HCT116 (cell line): ENCODE data around the gene CREBZF. TPM values are rescaled to one million over a fixed set of nuclear protein-coding genes. Genes with fewer than 3 reads are reported as not detected.

Experiments used
- ATAC-seq: fragments of 200-7000 bp; cut with Tn5 transposase; 2 replicates; pipeline ENCODE4 v1.9.1; 2020; ENCODE audit warnings: mild to moderate bottlenecking, moderate library complexity
- BruUV-seq: library from RNA; stranded (reverse); fragments of 400-500 nt; replicated peaks from 2 replicates; lab custom pipeline; 2021; lab: Mats Ljungman, UMichigan
- CTCF ChIA-PET: fragments of 300-600 bp; sonication (Branson Sonifier 250); formaldehyde crosslinking; loops from one replicate; lab custom pipeline; 2021; ENCODE audit warnings: antibody characterized with exemption; lab: Charles Lee
- POLR2A ChIA-PET: fragments of 300-600, 350-600 bp; sonication (Branson Sonifier 250); formaldehyde crosslinking; loops from one replicate; lab custom pipeline; 2021; ENCODE audit warnings: antibody characterized with exemption; lab: Charles Lee
- RAD21 ChIA-PET, 2 experiments: fragments of 300-600 bp; sonication (Branson Sonifier 250); formaldehyde crosslinking; loops; one replicate each; lab custom pipeline; 2023; ENCODE audit warnings: low total read pairs in 2 of 2; ENCODE audit not compliant: uncharacterized antibody in 2 of 2, unreplicated experiment in 2 of 2, low non-redundant PET in 1 of 2; lab: Charles Lee
- DNase-seq: peaks from one replicate; pipeline ENCODE4 v3.0.0-alpha.2; 2010; ENCODE audit warnings: low read depth, low spot score
- H2AFZ ChIP-seq: fragments of 200-600 bp; shearing (Covaris generic), sonication (generic); 2 replicates; pipeline ENCODE4 v1.6.1; 2017; ENCODE audit warnings: low read depth, mixed run types, mixed read lengths, antibody characterized with exemption, low read length; ENCODE audit not compliant: poor library complexity, severe bottlenecking
- H3K27ac ChIP-seq: 2 replicates; pipeline ENCODE4 v1.5.1; 2012; ENCODE audit warnings: low read depth, low read length
- H3K27me3 ChIP-seq: fragments of 200-600 bp; sonication (generic); 2 replicates; pipeline ENCODE4 v1.6.1; 2016; ENCODE audit warnings: mixed run types, low read length, mixed read lengths; ENCODE audit not compliant: insufficient read depth
- H3K36me3 ChIP-seq, 2 experiments: fragments of 200-500 bp in 1 of 2; fragments of 200-600 bp in 1 of 2; sonication (Bioruptor generic) in 1 of 2; sonication (generic) in 1 of 2; 2 replicates each; pipeline versions ENCODE4 v1.5.1 to v1.6.1; 2014 to 2016; ENCODE audit warnings: low read length in 2 of 2, inconsistent platforms in 1 of 2, mixed read lengths in 1 of 2, mixed run types in 1 of 2; ENCODE audit not compliant: insufficient read depth in 2 of 2, control insufficient read depth in 1 of 2
- H3K4me1 ChIP-seq, 2 experiments: fragments of 200-600 bp in 1 of 2; sonication (generic) in 1 of 2; 2 replicates each; pipeline versions ENCODE4 v1.5.1 to v1.6.1; 2012 to 2017; ENCODE audit warnings: low read length in 2 of 2, inconsistent platforms in 1 of 2, mild to moderate bottlenecking in 1 of 2, mixed read lengths in 1 of 2, mixed run types in 1 of 2, moderate library complexity in 1 of 2; ENCODE audit not compliant: insufficient read depth in 2 of 2, control insufficient read depth in 1 of 2
- H3K4me2 ChIP-seq: fragments of 200-600 bp; sonication (generic); 2 replicates; pipeline ENCODE4 v1.6.1; 2017; ENCODE audit warnings: mixed run types, low read length, mixed read lengths
- H3K4me3 ChIP-seq, 2 experiments: fragments of 200-600 bp in 1 of 2; sonication (generic) in 1 of 2; replicated peaks in 1 of 2; 2 replicates each; pipeline ENCODE4 v1.5.1; 2011 to 2016; ENCODE audit warnings: low read length in 2 of 2, control low read depth in 1 of 2, low read depth in 1 of 2, mild to moderate bottlenecking in 1 of 2, mixed read lengths in 1 of 2, mixed run types in 1 of 2
- H3K79me2 ChIP-seq: fragments of 200-600 bp; sonication (generic); 2 replicates; pipeline ENCODE4 v1.6.1; 2017; ENCODE audit warnings: mild to moderate bottlenecking, mixed run types, low read length, moderate library complexity, mixed read lengths; ENCODE audit not compliant: insufficient read depth
- H3K9ac ChIP-seq: fragments of 200-600 bp; sonication (generic); 2 replicates; pipeline ENCODE4 v1.6.1; 2016; ENCODE audit warnings: low read length, mixed read lengths
- H3K9me2 ChIP-seq: fragments of 200-600 bp; sonication (generic), shearing (Covaris generic); 2 replicates; pipeline ENCODE4 v1.6.1; 2017; ENCODE audit warnings: mixed run types, mild to moderate bottlenecking, moderate library complexity; ENCODE audit not compliant: insufficient read depth
- H3K9me3 ChIP-seq, 2 experiments: fragments of 200-500 bp in 1 of 2; fragments of 200-600 bp in 1 of 2; sonication (Bioruptor generic) in 1 of 2; sonication (generic) in 1 of 2; 2 replicates each; pipeline ENCODE4 v1.6.1; 2014 to 2017; ENCODE audit warnings: low read length in 2 of 2, mixed read lengths in 2 of 2, inconsistent platforms in 1 of 2, low read depth in 1 of 2, mild to moderate bottlenecking in 1 of 2, mixed run types in 1 of 2, moderate library complexity in 1 of 2; ENCODE audit not compliant: control insufficient read depth in 1 of 2, insufficient read depth in 1 of 2
- H4K20me1 ChIP-seq: fragments of 200-600 bp; sonication (generic), shearing (Covaris generic); 2 replicates; pipeline ENCODE4 v1.6.1; 2017; ENCODE audit warnings: mixed run types, mild to moderate bottlenecking, moderate library complexity; ENCODE audit not compliant: insufficient read depth
- ATF3 ChIP-seq: IDR thresholded peaks from 2 replicates; pipeline ENCODE4 v1.6.1; 2012
- CBX3 ChIP-seq: IDR thresholded peaks from 2 replicates; pipeline ENCODE4 v1.6.1; 2012; ENCODE audit warnings: low read depth
- CEBPB ChIP-seq: IDR thresholded peaks from 2 replicates; pipeline ENCODE4 v1.6.1; 2012; ENCODE audit warnings: low read depth
- CTCF ChIP-seq, 3 experiments: fragments of 200-600 bp in 1 of 3; sonication (generic) in 1 of 3; IDR thresholded peaks in 2 of 3; conservative IDR thresholded peaks in 1 of 3; 2 replicates each; pipeline ENCODE4 v1.5.1; 2012 to 2017; ENCODE audit warnings: low read depth in 2 of 3, low read length in 2 of 3, antibody characterized with exemption in 1 of 3, borderline replicate concordance in 1 of 3, control low read depth in 1 of 3, mild to moderate bottlenecking in 1 of 3, mixed read lengths in 1 of 3, mixed run types in 1 of 3, moderate library complexity in 1 of 3; ENCODE audit not compliant: insufficient read depth in 1 of 3
- EGR1 ChIP-seq: IDR thresholded peaks from 2 replicates; pipeline ENCODE4 v1.6.1; 2012; ENCODE audit warnings: low read depth
- ELF1 ChIP-seq: IDR thresholded peaks from 2 replicates; pipeline ENCODE4 v1.6.1; 2012; ENCODE audit warnings: low read depth, borderline replicate concordance
- EZH2 ChIP-seq: fragments of 200-600 bp; sonication (generic); IDR thresholded peaks from 2 replicates; pipeline ENCODE4 v1.6.1; 2017; ENCODE audit warnings: antibody characterized with exemption, mixed run types
- EZH2phosphoT487 ChIP-seq: fragments of 200-600 bp; IDR thresholded peaks from 2 replicates; pipeline ENCODE4 v1.6.1; 2018; ENCODE audit warnings: antibody characterized with exemption, borderline replicate concordance
- FOSL1 ChIP-seq: IDR thresholded peaks from 2 replicates; pipeline ENCODE4 v1.6.1; 2012; ENCODE audit warnings: low read depth
- JUND ChIP-seq: IDR thresholded peaks from 2 replicates; pipeline ENCODE4 v1.6.1; 2012
- MAX ChIP-seq: IDR thresholded peaks from 2 replicates; pipeline ENCODE4 v1.6.1; 2012
- POLR2A ChIP-seq: IDR thresholded peaks from 2 replicates; pipeline ENCODE4 v1.7.0; 2011; ENCODE audit warnings: borderline replicate concordance; ENCODE audit not compliant: insufficient read depth, insufficient read length; ENCODE audit errors: extremely low read depth
- POLR2AphosphoS5 ChIP-seq: IDR thresholded peaks from 2 replicates; pipeline ENCODE4 v1.6.1; 2011; ENCODE audit warnings: mild to moderate bottlenecking, low read depth, low read length, moderate library complexity
- RAD21 ChIP-seq: IDR thresholded peaks from 2 replicates; pipeline ENCODE4 v1.6.1; 2012; ENCODE audit warnings: low read depth, mild to moderate bottlenecking
- SIN3A ChIP-seq: IDR thresholded peaks from 2 replicates; pipeline ENCODE4 v1.6.1; 2012; ENCODE audit warnings: low read depth
- TCF7L2 ChIP-seq: IDR thresholded peaks from 2 replicates; pipeline ENCODE4 v1.7.0; 2011; ENCODE audit warnings: borderline replicate concordance, inconsistent platforms; ENCODE audit not compliant: insufficient read depth, insufficient read length; ENCODE audit errors: extremely low read depth
- ZBTB33 ChIP-seq: IDR thresholded peaks from 2 replicates; pipeline ENCODE4 v1.6.1; 2011; ENCODE audit warnings: mild to moderate bottlenecking, low read length, moderate library complexity; ENCODE audit not compliant: insufficient replicate concordance; ENCODE audit errors: extremely low read depth
- ZFX ChIP-seq: fragments of 450-650 bp; IDR thresholded peaks from 2 replicates; pipeline ENCODE4 v1.6.1; 2017
- ZNF274 ChIP-seq: fragments of 200-500 bp; sonication (Bioruptor generic); IDR thresholded peaks from 2 replicates; pipeline ENCODE4 v1.6.1; 2014; ENCODE audit warnings: mild to moderate bottlenecking, low read depth, low read length, inconsistent platforms
- intact Hi-C: fragments of 100-400 bp; cut with micrococcal nuclease; formaldehyde crosslinking; loops from 2 replicates; pipeline ENCODE4 v1.10.0; 2022
- total RNA-seq: library from RNA; stranded (reverse); gene quantifications from one replicate; pipeline ENCODE4 v1.2.1, GENCODE V29; 2021; ENCODE audit not compliant: unreplicated experiment

CREBZF gene
- total RNA-seq, 1 experiment from 2014 or later, result 40.2 TPM

- no peak overlapping the region for H3K27ac ChIP-seq
- H3K4me2 ChIP-seq, result no peak overlapping the region
- RAD21 ChIA-PET, result no interaction called here
- H3K4me3 ChIP-seq, result no peak overlapping the region
- intact Hi-C loops, result no loop called here
- no TSS peak for BruUV-seq
- H3K36me3 ChIP-seq, result no peaks in the 10 kb centered on the region
- POLR2A ChIA-PET, result no interaction called here
- H2AFZ ChIP-seq, result no peak overlapping the region
- no peaks in the 10 kb centered on the region for H4K20me1 ChIP-seq
- ATAC-seq (no peak), DNase-seq (no peak)
- TF ChIP-seq ATF3 (no peak), ZNF274 (no peak), CBX3 (no peak), SIN3A (no peak), TCF7L2 (no peak), ZBTB33 (no peak), CEBPB (no peak), JUND (no peak), POLR2AphosphoS5 (no peak), RAD21 (no peak), POLR2A (no peak), ZFX (no peak), MAX (no peak), EZH2phosphoT487 (no peak), ELF1 (no peak), EZH2 (no peak), EGR1 (no peak), CTCF (IDR thresholded peaks at IDR 0.05 in 2 of 3, conservative IDR thresholded peaks at IDR 0.05 in 1 of 3; ENCODE audit: borderline replicate concordance in 1 of 3, insufficient read depth in 1 of 3, low read depth in 2 of 3, low read length in 2 of 3) (no peak), FOSL1 (no peak)
- H3K27me3 ChIP-seq, result no peaks in the 10 kb centered on the region
- H3K9me2 ChIP-seq, result no peaks in the 10 kb centered on the region
- H3K9me3 ChIP-seq, result no peaks in the 10 kb centered on the region
- H3K79me2 ChIP-seq, result no peaks in the 10 kb centered on the region
- no peak overlapping the region for H3K9ac ChIP-seq
- peaks cover 0 to 21% of the 10 kb centered on the region in 2 experiments; a peak in 2 of 4 replicates for H3K4me1 ChIP-seq
- CTCF ChIA-PET, result no interaction called here
These were observed 48.0 kb upstream of the CREBZF start for GRCh38 chr11:85712953-85713352.
